Natural killer cell (primary cell): ENCODE results near the gene NARF. TPM values are rescaled to one million over a fixed set of nuclear protein-coding genes. Genes with fewer than 3 reads are reported as not detected.

Experiments used
- ATAC-seq, 3 donors: fragments of 150-1000 bp in 2 of 3; fragments of 200-7000 bp in 1 of 3; cut with Tn5 transposase; 1 replicate in 1 of 3; 2 replicates in 2 of 3; pipeline ENCODE4 v1.10.0; 2021; ENCODE audit warnings: mild to moderate bottlenecking in 2 of 3, moderate library complexity in 2 of 3
- DNase-seq, 2 donors: peaks; one replicate each; pipeline versions ENCODE4 v3.0.0 to v3.0.0-alpha.2; 2013 to 2021; ENCODE audit warnings: mixed read lengths in 1 of 2
- H3K27ac ChIP-seq: one replicate; pipeline ENCODE4 v1.5.1; 2013; ENCODE audit warnings: mild to moderate bottlenecking, low read length
- H3K27me3 ChIP-seq: one replicate; pipeline ENCODE4 v1.6.1; 2013; ENCODE audit warnings: low read length; ENCODE audit not compliant: control insufficient read depth, insufficient read depth
- H3K36me3 ChIP-seq: one replicate; pipeline ENCODE4 v1.6.1; 2013; ENCODE audit warnings: low read length; ENCODE audit not compliant: control insufficient read depth, insufficient read depth
- H3K4me1 ChIP-seq: one replicate; pipeline ENCODE4 v1.6.1; 2013; ENCODE audit warnings: low read length; ENCODE audit not compliant: control insufficient read depth, insufficient read depth
- H3K4me3 ChIP-seq: one replicate; pipeline ENCODE4 v1.5.1; 2013; ENCODE audit warnings: low read length
- H3K9me3 ChIP-seq: one replicate; pipeline ENCODE4 v1.6.1; 2013; ENCODE audit warnings: low read length; ENCODE audit not compliant: control insufficient read depth, insufficient read depth
- H3K27ac Mint-ChIP-seq, 2 donors: one replicate each; pipeline ENCODE4 v1.8.0; 2022; ENCODE audit warnings: mild to moderate bottlenecking in 2 of 2, mixed read lengths in 2 of 2, moderate library complexity in 1 of 2
- H3K27me3 Mint-ChIP-seq, 2 donors: one replicate each; pipeline ENCODE4 v1.8.0; 2022; ENCODE audit warnings: low read depth in 2 of 2, mixed read lengths in 2 of 2
- H3K36me3 Mint-ChIP-seq: one replicate; pipeline ENCODE4 v1.8.0; 2022; ENCODE audit warnings: mixed read lengths
- H3K4me1 Mint-ChIP-seq, 2 donors: one replicate each; pipeline ENCODE4 v1.8.0; 2022; ENCODE audit warnings: mixed read lengths in 2 of 2
- H3K4me3 Mint-ChIP-seq: one replicate; pipeline ENCODE4 v1.8.0; 2022; ENCODE audit warnings: mild to moderate bottlenecking, moderate library complexity, mixed read lengths
- H3K9me3 Mint-ChIP-seq, 2 donors: one replicate each; pipeline ENCODE4 v1.8.0; 2022; ENCODE audit warnings: mixed read lengths in 2 of 2
- CTCF ChIP-seq: fragments of 200-600 bp; IDR thresholded peaks from one replicate; pipeline ENCODE4 v1.8.0; 2022; ENCODE audit warnings: antibody characterized with exemption
- WGBS: methylation state at CpG from one replicate; pipeline ENCODE4 v1.1.7; 2013; ENCODE audit warnings: missing lambda C conversion rate; ENCODE audit not compliant: insufficient coverage; 5-methylcytosine and 5-hydroxymethylcytosine counted together
- intact Hi-C: fragments of 100-400 bp; cut with micrococcal nuclease; formaldehyde crosslinking; loops from one replicate; pipeline ENCODE4 v1.14.2; 2022
- total RNA-seq, 4 donors: library from RNA; stranded (reverse); fragments of 120-200 nt in 1 of 4; gene quantifications; one replicate each; pipeline versions ENCODE4 v1.2.3 to v1.2.4, GENCODE V29; 2013 to 2022

Gene NARF
- total RNA-seq, 3 donors from 2014 or later (not counting 1 experiment from before 2014, with no cell fraction given), result 130 to 203 (median 158) TPM

- H3K36me3 ChIP-seq, result no peaks in the 10 kb centered on the region
- Mint-ChIP-seq H3K27ac (peak overlapping the region; percentile 85 to 90), H3K9me3 (no peaks in the 10 kb centered on the region), H3K36me3 (no peaks in the 10 kb centered on the region), H3K4me1 (peaks cover 21 to 47% of the 10 kb centered on the region in 2 donors), H3K4me3 (peak overlapping the region; percentile 76), H3K27me3 (no peaks in the 10 kb centered on the region)
- H3K4me1 ChIP-seq, result peaks cover 41% of the 10 kb centered on the region
- ATAC-seq (no peak), DNase-seq (peak in 1 of 2 donors; percentile 34)
- H3K4me3 ChIP-seq, result no peak overlapping the region
- H3K9me3 ChIP-seq, result no peaks in the 10 kb centered on the region
- intact Hi-C loops, result no loop called here
- 90% methylated on average over 12 of the region's 12 CpGs for WGBS
- H3K27ac ChIP-seq, result peak overlapping the region; percentile 83
- no peak for TF ChIP-seq CTCF
- H3K27me3 ChIP-seq, result no peaks in the 10 kb centered on the region
Measured at GRCh38 chr17:82495844-82496528, 37.4 kb downstream of the NARF start.

GRCh38 chr17:82496529-82497434 is 38.2 kb downstream of the NARF start:
- Histone ChIP-seq H3K9me3 (no peaks in the 10 kb centered on the region), H3K4me1 (peaks cover 41% of the 10 kb centered on the region), H3K36me3 (no peaks in the 10 kb centered on the region), H3K27ac (peak overlapping the region; percentile 83), H3K4me3 (peak overlapping the region; percentile 42), H3K27me3 (no peaks in the 10 kb centered on the region)
- Mint-ChIP-seq H3K9me3 (no peaks in the 10 kb centered on the region), H3K27ac (peak overlapping the region; percentile 85 to 90), H3K4me1 (peaks cover 21 to 47% of the 10 kb centered on the region in 2 donors), H3K4me3 (peak overlapping the region; percentile 76), H3K27me3 (no peaks in the 10 kb centered on the region), H3K36me3 (no peaks in the 10 kb centered on the region)
- intact Hi-C loops, result no loop called here
- TF ChIP-seq CTCF, result no peak
- WGBS, result 12% methylated on average over 81 of the region's 83 CpGs
- peak; percentile 65 to 83 (median 79) for ATAC-seq
- peak; percentile 88 to 94 for DNase-seq

GRCh38 chr17:82497483-82498405 is 39.2 kb downstream of the NARF start:
- no peaks in the 10 kb centered on the region for H3K36me3 Mint-ChIP-seq
- no peaks in the 10 kb centered on the region for H3K9me3 ChIP-seq
- no peak for TF ChIP-seq CTCF
- H3K27ac Mint-ChIP-seq, result peak overlapping the region; percentile 85 to 90
- no peaks in the 10 kb centered on the region for H3K36me3 ChIP-seq
- WGBS, result 8% methylated on average over 62 of the region's 66 CpGs
- peaks cover 21 to 47% of the 10 kb centered on the region in 2 donors for H3K4me1 Mint-ChIP-seq
- H3K9me3 Mint-ChIP-seq, result no peaks in the 10 kb centered on the region
- no peaks in the 10 kb centered on the region for H3K27me3 Mint-ChIP-seq
- H3K4me3 Mint-ChIP-seq, result peak overlapping the region; percentile 89
- peaks cover 41% of the 10 kb centered on the region for H3K4me1 ChIP-seq
- H3K4me3 ChIP-seq, result peak overlapping the region; percentile 62
- H3K27ac ChIP-seq, result peak overlapping the region; percentile 70
- H3K27me3 ChIP-seq, result no peaks in the 10 kb centered on the region
- DNase-seq (peak; percentile 39 to 73), ATAC-seq (peak; percentile 30 to 43 (median 35))
- intact Hi-C loops, result no loop called here
